Naive B cell (primary cell): ENCODE data around the gene MAML2. TPM values are rescaled to one million over a fixed set of nuclear protein-coding genes. Genes with fewer than 3 reads are reported as not detected.
A peak's percentile ranks its signal among the peaks of the same experiment; 100 is the strongest.

Experiments
- ATAC-seq, 2 donors: fragments of 150-1000 bp; cut with Tn5 transposase; 2 replicates each; pipeline ENCODE4 v1.10.0; 2021; ENCODE audit warnings: low read depth in 2 of 2, mild to moderate bottlenecking in 2 of 2, moderate library complexity in 2 of 2
- DNase-seq: peaks from one replicate; pipeline ENCODE4 v3.0.0; 2022
- H3K27ac Mint-ChIP-seq, 6 donors: one replicate each; pipeline ENCODE4 v1.8.0; 2020 to 2022; ENCODE audit warnings: mild to moderate bottlenecking in 6 of 6, mixed read lengths in 6 of 6, moderate library complexity in 5 of 6, inconsistent platforms in 2 of 6
- H3K27me3 Mint-ChIP-seq, 3 donors: one replicate each; pipeline ENCODE4 v1.8.0; 2021 to 2022; ENCODE audit warnings: mixed read lengths in 3 of 3, mild to moderate bottlenecking in 1 of 3
- H3K36me3 Mint-ChIP-seq, 2 donors: one replicate each; pipeline ENCODE4 v1.8.0; 2020 to 2022; ENCODE audit warnings: mixed read lengths in 2 of 2, inconsistent platforms in 1 of 2, mild to moderate bottlenecking in 1 of 2
- H3K4me1 Mint-ChIP-seq, 3 donors: one replicate each; pipeline ENCODE4 v1.8.0; 2020 to 2022; ENCODE audit warnings: mixed read lengths in 3 of 3, inconsistent platforms in 1 of 3, mild to moderate bottlenecking in 1 of 3, moderate library complexity in 1 of 3
- H3K4me3 Mint-ChIP-seq, 8 donors: one replicate each; pipeline ENCODE4 v1.8.0; 2020 to 2022; ENCODE audit warnings: mild to moderate bottlenecking in 8 of 8, mixed read lengths in 8 of 8, moderate library complexity in 8 of 8, inconsistent platforms in 2 of 8
- H3K9me3 Mint-ChIP-seq, 7 donors: one replicate each; pipeline ENCODE4 v1.8.0; 2020 to 2022; ENCODE audit warnings: mixed read lengths in 7 of 7, mild to moderate bottlenecking in 5 of 7, inconsistent platforms in 2 of 7, moderate library complexity in 1 of 7
- polyA plus RNA-seq, 6 donors: library from polyadenylated mRNA; unstranded; fragments of 300-500 nt; fragmentation: Illumina TruSeq; gene quantifications; one replicate each; pipeline ENCODE4 v1.2.3, GENCODE V29; 2021; ENCODE audit warnings: low read depth in 6 of 6

MAML2 gene
- polyA plus RNA-seq, 6 donors from 2014 or later, result 0.06 to 9.0 (median 3.5) TPM

GRCh38 chr11:96178887-96179279 lies 164.1 kb downstream of the MAML2 start:
- Mint-ChIP-seq H3K27ac (peak overlapping the region in 2 of 6 donors; percentile 1 to 13), H3K4me3 (no peak overlapping the region), H3K4me1 (peaks cover 38 to 41% (median 39%) of the 10 kb centered on the region in 3 donors)

GRCh38 chr11:96178049-96178886 lies 164.7 kb downstream of the MAML2 start:
- ATAC-seq, result no peak
- Mint-ChIP-seq H3K4me3 (no peak overlapping the region), H3K4me1 (peaks cover 41 to 45% (median 43%) of the 10 kb centered on the region in 3 donors), H3K36me3 (peaks cover 0 to 25% of the 10 kb centered on the region in 2 donors), H3K9me3 (no peaks in the 10 kb centered on the region), H3K27ac (peak overlapping the region in 4 of 6 donors; percentile 13 to 66 (median 50)), H3K27me3 (no peaks in the 10 kb centered on the region)
- DNase-seq, result no peak

More at GRCh38 chr11:96178887-96179279, 164.1 kb downstream of the MAML2 start:
- Mint-ChIP-seq H3K27me3 (no peaks in the 10 kb centered on the region), H3K36me3 (peaks cover 0 to 19% of the 10 kb centered on the region in 2 donors), H3K9me3 (no peaks in the 10 kb centered on the region)
- ATAC-seq (no peak), DNase-seq (no peak)

- no peaks in the 10 kb centered on the region for H3K9me3 Mint-ChIP-seq
- H3K27ac Mint-ChIP-seq, result no peak overlapping the region
- ATAC-seq, result no peak
- no peak for DNase-seq
- no peak overlapping the region for H3K4me3 Mint-ChIP-seq
- H3K36me3 Mint-ChIP-seq, result peaks cover 0 to 30% of the 10 kb centered on the region in 2 donors
- peaks cover 42 to 56% (median 47%) of the 10 kb centered on the region in 3 donors for H3K4me1 Mint-ChIP-seq
- no peaks in the 10 kb centered on the region for H3K27me3 Mint-ChIP-seq
Observed at GRCh38 chr11:96177146-96177545, 165.8 kb downstream of the MAML2 start.

- H3K4me1 Mint-ChIP-seq, result peaks cover 14 to 37% (median 34%) of the 10 kb centered on the region in 3 donors
- H3K27ac Mint-ChIP-seq, result peak overlapping the region in 2 of 6 donors; percentile 2 to 71
- H3K36me3 Mint-ChIP-seq, result peaks cover 5 to 38% of the 10 kb centered on the region in 2 donors
- no peaks in the 10 kb centered on the region for H3K27me3 Mint-ChIP-seq
- H3K9me3 Mint-ChIP-seq, result no peaks in the 10 kb centered on the region
- H3K4me3 Mint-ChIP-seq, result peak overlapping the region in 1 of 8 donors; percentile 16
- no peak for ATAC-seq
- no peak for DNase-seq
Observed at GRCh38 chr11:96173906-96174305, 169.1 kb downstream of the MAML2 start.

- DNase-seq (no peak), ATAC-seq (peak in 1 of 2 donors; percentile 48)
- peaks cover 14 to 36% (median 33%) of the 10 kb centered on the region in 3 donors for H3K4me1 Mint-ChIP-seq
- H3K27ac Mint-ChIP-seq, result peak overlapping the region in 4 of 6 donors; percentile 2 to 85 (median 48)
- H3K9me3 Mint-ChIP-seq, result no peaks in the 10 kb centered on the region
- peak overlapping the region in 2 of 8 donors; percentile 45 to 61 for H3K4me3 Mint-ChIP-seq
- peaks cover 5 to 38% of the 10 kb centered on the region in 2 donors for H3K36me3 Mint-ChIP-seq
- no peaks in the 10 kb centered on the region for H3K27me3 Mint-ChIP-seq
Observed at GRCh38 chr11:96173422-96173821, 169.6 kb downstream of the MAML2 start.

GRCh38 chr11:96172604-96173003 lies 170.4 kb downstream of the MAML2 start:
- peak overlapping the region in 2 of 6 donors; percentile 19 to 93 for H3K27ac Mint-ChIP-seq
- no peak for DNase-seq
- H3K9me3 Mint-ChIP-seq, result no peaks in the 10 kb centered on the region
- H3K27me3 Mint-ChIP-seq, result no peaks in the 10 kb centered on the region
- peaks cover 5 to 33% of the 10 kb centered on the region in 2 donors for H3K36me3 Mint-ChIP-seq
- H3K4me1 Mint-ChIP-seq, result peaks cover 16 to 41% (median 32%) of the 10 kb centered on the region in 3 donors
- ATAC-seq, result no peak
- H3K4me3 Mint-ChIP-seq, result no peak overlapping the region

- Mint-ChIP-seq H3K36me3 (peaks cover 5 to 19% of the 10 kb centered on the region in 2 donors), H3K4me1 (peaks cover 30 to 50% (median 40%) of the 10 kb centered on the region in 3 donors)
Observed at GRCh38 chr11:96169250-96169649, 173.7 kb downstream of the MAML2 start.

GRCh38 chr11:96168623-96169022 lies 174.4 kb downstream of the MAML2 start:
- ATAC-seq (no peak), DNase-seq (no peak)
- Mint-ChIP-seq H3K36me3 (peaks cover 5 to 16% of the 10 kb centered on the region in 2 donors), H3K4me1 (peaks cover 27 to 44% (median 34%) of the 10 kb centered on the region in 3 donors), H3K27me3 (no peaks in the 10 kb centered on the region), H3K9me3 (no peaks in the 10 kb centered on the region), H3K4me3 (peak overlapping the region in 1 of 8 donors; percentile 66), H3K27ac (peak overlapping the region in 1 of 6 donors; percentile 5)

More at GRCh38 chr11:96169250-96169649, 173.7 kb downstream of the MAML2 start:
- DNase-seq (no peak), ATAC-seq (no peak)
- H3K27me3 Mint-ChIP-seq, result no peaks in the 10 kb centered on the region
- H3K9me3 Mint-ChIP-seq, result no peaks in the 10 kb centered on the region
- H3K4me3 Mint-ChIP-seq, result no peak overlapping the region
- H3K27ac Mint-ChIP-seq, result peak overlapping the region in 2 of 6 donors; percentile 29 to 94

- Mint-ChIP-seq H3K4me3 (no peak overlapping the region), H3K36me3 (peaks cover 5 to 8% of the 10 kb centered on the region in 2 donors), H3K27me3 (no peaks in the 10 kb centered on the region), H3K27ac (peak overlapping the region in 2 of 6 donors; percentile 1 to 4), H3K4me1 (peaks cover 19 to 36% (median 26%) of the 10 kb centered on the region in 3 donors), H3K9me3 (no peaks in the 10 kb centered on the region)
- ATAC-seq, result no peak
- DNase-seq, result no peak
Observed at GRCh38 chr11:96167787-96168186, 175.2 kb downstream of the MAML2 start.

GRCh38 chr11:96167203-96167758 lies 175.7 kb downstream of the MAML2 start:
- Mint-ChIP-seq H3K27me3 (no peaks in the 10 kb centered on the region), H3K36me3 (peaks cover 5 to 8% of the 10 kb centered on the region in 2 donors), H3K4me1 (peaks cover 17 to 34% (median 21%) of the 10 kb centered on the region in 3 donors), H3K9me3 (no peaks in the 10 kb centered on the region), H3K4me3 (no peak overlapping the region), H3K27ac (peak overlapping the region in 3 of 6 donors; percentile 1 to 16 (median 13))
- no peak for ATAC-seq
- no peak for DNase-seq

GRCh38 chr11:96162816-96163499 lies 180.0 kb downstream of the MAML2 start:
- DNase-seq (no peak), ATAC-seq (no peak)
- no peak overlapping the region for H3K4me3 Mint-ChIP-seq
- no peaks in the 10 kb centered on the region for H3K9me3 Mint-ChIP-seq
- no peaks in the 10 kb centered on the region for H3K27me3 Mint-ChIP-seq
- no peak overlapping the region for H3K27ac Mint-ChIP-seq
- peaks cover 25 to 30% (median 26%) of the 10 kb centered on the region in 3 donors for H3K4me1 Mint-ChIP-seq
- no peaks in the 10 kb centered on the region for H3K36me3 Mint-ChIP-seq

GRCh38 chr11:96161307-96162089 lies 181.5 kb downstream of the MAML2 start:
- Mint-ChIP-seq H3K27ac (no peak overlapping the region), H3K36me3 (no peaks in the 10 kb centered on the region), H3K9me3 (no peaks in the 10 kb centered on the region), H3K4me1 (peaks cover 23 to 32% (median 30%) of the 10 kb centered on the region in 3 donors), H3K27me3 (no peaks in the 10 kb centered on the region), H3K4me3 (no peak overlapping the region)
- ATAC-seq, result no peak
- DNase-seq, result no peak
